Activated B cell treated with CpG ODN at 0.5 μM for 24 hours (primary cell): ENCODE results near the gene ZNF655. TPM values are rescaled to one million over a fixed set of nuclear protein-coding genes. Genes with fewer than 3 reads are reported as not detected.

Source experiments
- ATAC-seq: fragments of 200-7000 bp; cut with Tn5 transposase; one replicate; pipeline ENCODE4 v1.10.0; 2021; ENCODE audit warnings: low read depth, mild to moderate bottlenecking, moderate library complexity
- CTCF ChIA-PET: fragments of 350-600 bp; sonication (Branson Sonifier 250); formaldehyde crosslinking; loops from one replicate; lab custom pipeline; 2021; ENCODE audit warnings: antibody characterized with exemption; lab: Charles Lee
- POLR2A ChIA-PET: fragments of 350-600 bp; sonication (Branson Sonifier 250); formaldehyde crosslinking; loops from one replicate; lab custom pipeline; 2021; ENCODE audit warnings: antibody characterized with exemption; lab: Charles Lee
- DNase-seq: peaks from one replicate; pipeline ENCODE4 v3.0.0; 2022
- H3K27ac Mint-ChIP-seq: one replicate; pipeline ENCODE4 v1.8.0; 2020; ENCODE audit warnings: mixed read lengths
- H3K27me3 Mint-ChIP-seq: one replicate; pipeline ENCODE4 v1.8.0; 2021; ENCODE audit warnings: mixed read lengths
- H3K36me3 Mint-ChIP-seq: one replicate; pipeline ENCODE4 v1.8.0; 2021; ENCODE audit warnings: low read depth, mixed read lengths
- H3K4me1 Mint-ChIP-seq: one replicate; pipeline ENCODE4 v1.8.0; 2021; ENCODE audit warnings: mixed read lengths
- H3K4me3 Mint-ChIP-seq: one replicate; pipeline ENCODE4 v1.8.0; 2020; ENCODE audit warnings: mild to moderate bottlenecking, mixed read lengths
- H3K9me3 Mint-ChIP-seq: one replicate; pipeline ENCODE4 v1.8.0; 2020; ENCODE audit warnings: mixed read lengths
- intact Hi-C: fragments of 100-400 bp; cut with micrococcal nuclease; formaldehyde crosslinking; loops from one replicate; pipeline ENCODE4 v1.15.1; 2024
- total RNA-seq: library from RNA; stranded (reverse); gene quantifications from 2 replicates; pipeline ENCODE4 v1.2.3, GENCODE V29; 2022
- TF ChIP-seq, protein P1 (sequence below): fragments of 200-600 bp; IDR thresholded peaks from one replicate; pipeline ENCODE4 v1.8.0; 2022; ENCODE audit warnings: antibody characterized with exemption, mild to moderate bottlenecking

The ZNF655 gene
- total RNA-seq, 1 donor from 2014 or later = 116 TPM

DNA sequence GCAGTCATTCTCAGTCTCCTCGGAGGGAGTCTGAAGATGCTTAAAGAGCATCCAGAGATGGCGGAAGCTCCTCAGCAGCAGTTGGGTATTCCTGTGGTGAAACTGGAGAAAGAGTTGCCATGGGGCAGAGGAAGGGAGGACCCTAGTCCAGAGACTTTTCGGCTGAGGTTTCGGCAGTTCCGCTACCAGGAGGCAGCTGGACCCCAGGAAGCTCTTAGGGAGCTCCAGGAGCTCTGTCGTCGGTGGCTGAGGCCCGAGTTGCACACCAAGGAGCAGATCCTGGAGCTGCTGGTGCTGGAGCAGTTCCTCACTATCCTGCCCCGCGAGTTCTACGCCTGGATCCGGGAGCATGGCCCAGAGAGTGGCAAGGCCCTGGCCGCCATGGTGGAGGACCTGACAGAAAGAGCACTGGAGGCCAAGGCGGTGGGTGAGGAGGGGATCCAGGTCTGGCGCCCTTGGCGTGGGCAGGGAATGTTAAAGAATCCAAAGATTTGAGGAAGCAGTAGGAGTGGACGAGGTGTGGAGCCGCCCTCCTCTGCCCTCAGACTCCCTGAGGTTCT, 61.2 kb downstream of the ZNF655 start:
- peaks cover 30% of the 10 kb centered on the region for H3K4me1 Mint-ChIP-seq
- peaks cover 73% of the 10 kb centered on the region for H3K36me3 Mint-ChIP-seq
- no peak overlapping the region for H3K4me3 Mint-ChIP-seq
- H3K27ac Mint-ChIP-seq = no peak overlapping the region
- DNase-seq (no peak), ATAC-seq (no peak)
- intact Hi-C loops = loop anchor here (5.0 kb wide), 1 partner anchor 252 kb away; no protein-coding TSS in a partner anchor
- POLR2A ChIA-PET = interaction anchor here (0.6 kb wide), 1 partner anchor 255 kb away, joined by 3 read pairs; no protein-coding TSS in a partner anchor
- no peaks in the 10 kb centered on the region for H3K9me3 Mint-ChIP-seq
- CTCF ChIA-PET = no interaction called here
- H3K27me3 Mint-ChIP-seq = no peaks in the 10 kb centered on the region
- TF ChIP-seq, protein P1, sequence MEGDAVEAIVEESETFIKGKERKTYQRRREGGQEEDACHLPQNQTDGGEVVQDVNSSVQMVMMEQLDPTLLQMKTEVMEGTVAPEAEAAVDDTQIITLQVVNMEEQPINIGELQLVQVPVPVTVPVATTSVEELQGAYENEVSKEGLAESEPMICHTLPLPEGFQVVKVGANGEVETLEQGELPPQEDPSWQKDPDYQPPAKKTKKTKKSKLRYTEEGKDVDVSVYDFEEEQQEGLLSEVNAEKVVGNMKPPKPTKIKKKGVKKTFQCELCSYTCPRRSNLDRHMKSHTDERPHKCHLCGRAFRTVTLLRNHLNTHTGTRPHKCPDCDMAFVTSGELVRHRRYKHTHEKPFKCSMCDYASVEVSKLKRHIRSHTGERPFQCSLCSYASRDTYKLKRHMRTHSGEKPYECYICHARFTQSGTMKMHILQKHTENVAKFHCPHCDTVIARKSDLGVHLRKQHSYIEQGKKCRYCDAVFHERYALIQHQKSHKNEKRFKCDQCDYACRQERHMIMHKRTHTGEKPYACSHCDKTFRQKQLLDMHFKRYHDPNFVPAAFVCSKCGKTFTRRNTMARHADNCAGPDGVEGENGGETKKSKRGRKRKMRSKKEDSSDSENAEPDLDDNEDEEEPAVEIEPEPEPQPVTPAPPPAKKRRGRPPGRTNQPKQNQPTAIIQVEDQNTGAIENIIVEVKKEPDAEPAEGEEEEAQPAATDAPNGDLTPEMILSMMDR = no peak

DNA sequence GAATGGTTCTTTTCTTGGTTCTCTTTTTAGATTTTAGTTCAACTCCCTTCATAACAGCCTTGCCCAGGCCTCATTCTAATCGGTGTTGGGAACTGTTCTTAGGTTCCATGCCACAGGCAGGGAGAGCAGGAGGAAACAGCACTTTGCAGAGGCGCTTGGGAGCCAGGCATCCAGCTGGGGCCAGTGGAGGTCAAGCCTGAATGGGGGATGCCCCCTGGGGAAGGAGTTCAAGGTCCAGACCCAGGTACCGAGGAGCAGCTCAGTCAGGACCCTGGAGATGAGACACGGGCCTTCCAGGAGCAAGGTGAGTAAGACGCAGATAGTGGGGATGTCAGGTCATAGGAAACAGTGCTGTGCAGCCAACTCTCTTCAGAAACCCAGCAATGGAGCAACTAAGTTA, 62.8 kb downstream of the ZNF655 start:
- TF ChIP-seq, protein P1 = no peak
- no peak for DNase-seq
- CTCF ChIA-PET = no interaction called here
- Mint-ChIP-seq H3K9me3 (no peaks in the 10 kb centered on the region), H3K27me3 (no peaks in the 10 kb centered on the region), H3K4me1 (peaks cover 27% of the 10 kb centered on the region), H3K36me3 (peaks cover 89% of the 10 kb centered on the region), H3K27ac (no peak overlapping the region), H3K4me3 (no peak overlapping the region)
- POLR2A ChIA-PET = no interaction called here
- no peak for ATAC-seq
- intact Hi-C loops = no loop called here

DNA sequence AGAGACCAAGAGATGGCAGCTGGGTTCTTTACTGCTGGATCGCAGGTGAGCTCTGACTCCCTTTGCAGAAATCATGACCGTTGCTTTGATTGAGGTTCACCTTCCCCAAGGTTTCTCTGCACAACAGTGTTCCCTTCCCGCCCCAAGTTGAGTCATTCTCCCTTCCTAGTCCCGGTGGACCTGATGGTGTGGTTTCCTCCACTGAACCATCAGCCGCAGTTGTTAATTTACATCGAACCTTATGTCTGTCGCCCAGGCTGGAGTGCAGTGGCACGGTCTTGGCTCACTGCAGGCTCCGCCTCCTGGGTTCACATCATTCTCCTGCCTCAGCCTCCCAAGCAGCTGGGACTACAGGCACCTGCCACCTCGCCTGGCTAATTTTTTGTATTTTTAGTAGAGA, 64.2 kb downstream of the ZNF655 start:
- Mint-ChIP-seq H3K27me3 (no peaks in the 10 kb centered on the region), H3K4me3 (no peak overlapping the region), H3K4me1 (peaks cover 14% of the 10 kb centered on the region), H3K36me3 (peaks cover 90% of the 10 kb centered on the region), H3K27ac (no peak overlapping the region), H3K9me3 (no peaks in the 10 kb centered on the region)
- POLR2A ChIA-PET = no interaction called here
- TF ChIP-seq, protein P1 = no peak
- CTCF ChIA-PET = no interaction called here
- DNase-seq (no peak), ATAC-seq (no peak)
- intact Hi-C loops = no loop called here

DNA sequence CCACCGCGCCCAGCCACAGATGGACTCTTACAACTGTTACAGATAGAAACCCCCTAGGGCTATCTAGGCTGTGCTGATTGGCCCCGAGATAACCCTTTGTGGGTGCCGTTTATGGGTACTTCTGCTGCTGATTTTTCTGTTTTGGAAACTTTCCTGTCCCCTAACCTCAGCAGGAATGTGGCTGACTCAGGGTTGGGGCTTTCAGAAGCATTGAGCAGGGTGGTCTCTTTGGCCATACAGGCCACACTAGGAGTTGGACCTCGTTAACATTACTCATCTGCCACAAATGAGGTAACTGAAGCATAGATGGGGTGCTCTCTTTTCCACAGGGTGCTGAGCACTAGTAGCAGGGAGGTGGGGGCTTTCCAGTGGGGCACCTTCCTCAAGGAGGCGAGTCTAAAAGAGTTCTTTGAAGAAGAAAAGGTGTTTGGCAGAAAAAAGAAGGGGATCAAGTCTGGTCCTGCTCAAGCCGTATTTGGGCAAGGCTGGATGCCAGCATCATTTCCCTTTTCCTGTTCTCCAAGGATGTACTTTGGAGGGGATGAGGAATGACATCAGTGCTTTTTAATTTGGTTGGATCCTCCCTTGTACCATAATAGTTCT, 64.8 kb downstream of the ZNF655 start:
- Mint-ChIP-seq H3K36me3 (peaks cover 94% of the 10 kb centered on the region), H3K4me1 (peaks cover 8% of the 10 kb centered on the region), H3K9me3 (no peaks in the 10 kb centered on the region), H3K27me3 (no peaks in the 10 kb centered on the region), H3K4me3 (no peak overlapping the region), H3K27ac (no peak overlapping the region)
- ChIA-PET POLR2A (no interaction called here), CTCF (no interaction called here)
- no peak for DNase-seq
- intact Hi-C loops = no loop called here
- TF ChIP-seq, protein P1 = no peak
- ATAC-seq = no peak

DNA sequence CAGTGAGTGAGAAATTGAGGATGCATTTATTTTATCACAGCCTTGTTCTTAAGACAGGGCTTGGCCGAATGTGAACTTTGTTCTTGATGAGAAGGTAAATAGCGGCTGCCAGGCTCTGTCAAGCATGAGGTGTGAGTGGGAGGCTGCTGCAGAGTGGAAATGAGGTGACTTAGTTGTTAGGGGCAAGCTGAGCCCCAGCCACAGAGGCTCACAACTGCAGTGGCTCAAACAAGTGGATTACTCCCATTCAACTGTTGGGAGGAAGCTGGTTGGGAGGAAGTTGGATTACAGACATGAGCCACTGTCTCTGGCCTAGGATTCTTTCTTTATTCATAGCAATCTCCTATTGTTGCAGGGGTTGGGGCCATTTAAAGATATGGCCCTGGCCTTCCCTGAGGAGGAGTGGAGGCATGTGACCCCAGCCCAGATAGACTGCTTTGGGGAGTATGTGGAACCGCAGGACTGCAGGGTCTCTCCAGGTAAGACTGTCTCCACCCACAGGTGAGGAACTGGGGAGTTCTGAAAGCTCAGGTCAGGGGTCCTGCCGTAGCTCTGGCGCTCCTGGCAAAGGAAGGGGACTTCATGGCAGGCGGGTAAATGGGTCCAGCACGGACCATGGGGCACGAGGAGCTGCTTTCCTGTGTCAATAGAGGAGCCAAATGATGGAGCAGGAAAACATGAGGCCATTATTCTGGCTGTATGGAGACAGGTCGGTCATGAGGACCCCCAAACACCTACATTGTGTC, 65.4 kb downstream of the ZNF655 start:
- Mint-ChIP-seq H3K4me3 (no peak overlapping the region), H3K27ac (no peak overlapping the region), H3K27me3 (no peaks in the 10 kb centered on the region), H3K9me3 (no peaks in the 10 kb centered on the region), H3K36me3 (peaks cover 95% of the 10 kb centered on the region), H3K4me1 (peaks cover 2% of the 10 kb centered on the region)
- ChIA-PET POLR2A (no interaction called here), CTCF (no interaction called here)
- DNase-seq (no peak), ATAC-seq (no peak)
- intact Hi-C loops = no loop called here
- TF ChIP-seq, protein P1 = no peak
